ENCODE data around the gene CACNA1B. TPM values are rescaled to one million over a fixed set of nuclear protein-coding genes. Genes with fewer than 3 reads are reported as not detected.
"Not testable (repeated sequence)": the region's sequence is repeated elsewhere in the genome, so short reads cannot be mapped to it uniquely, and the experiment has no call there.

CACNA1B gene
- polyA plus RNA-seq, 4 donors, result under 0.01 to 0.91 (median 0.18) TPM; not detected in 1

GRCh38 chr9:138142528-138143244 is 265.1 kb downstream of the CACNA1B start:
- H3K36me3 ChIP-seq (ENCODE audit: control insufficient read depth in 3 of 3, insufficient read depth in 2 of 3, low read depth in 1 of 3, low read length in 3 of 3); H3K27me3 ChIP-seq (ENCODE audit: control insufficient read depth in 3 of 3, insufficient read depth in 3 of 3, low read length in 3 of 3); DNase-seq; H3K4me1 ChIP-seq (ENCODE audit: control insufficient read depth in 3 of 3, insufficient read depth in 2 of 3, low read depth in 1 of 3, low read length in 2 of 3); H3K9me3 ChIP-seq (ENCODE audit: control insufficient read depth in 2 of 2, insufficient read depth in 1 of 2, low read depth in 1 of 2, low read length in 1 of 2); H3K27ac ChIP-seq (ENCODE audit: low read depth in 1 of 3, low read length in 2 of 3); FAIRE-seq; H3K4me3 ChIP-seq (ENCODE audit: low read depth in 1 of 3, low read length in 3 of 3): not testable (repeated sequence)
- 55 to 70% (median 55%) methylated on average over 11 of the region's 11 CpGs for WGBS, 3 donors

GRCh38 chr9:138143491-138143890 is 265.9 kb downstream of the CACNA1B start:
- not testable (repeated sequence) for FAIRE-seq; H3K9me3 ChIP-seq (ENCODE audit: control insufficient read depth in 2 of 2, insufficient read depth in 1 of 2, low read depth in 1 of 2, low read length in 1 of 2); DNase-seq; H3K36me3 ChIP-seq (ENCODE audit: control insufficient read depth in 3 of 3, insufficient read depth in 2 of 3, low read depth in 1 of 3, low read length in 3 of 3); H3K27me3 ChIP-seq (ENCODE audit: control insufficient read depth in 3 of 3, insufficient read depth in 3 of 3, low read length in 3 of 3); H3K4me3 ChIP-seq (ENCODE audit: low read depth in 1 of 3, low read length in 3 of 3); H3K27ac ChIP-seq (ENCODE audit: low read depth in 1 of 3, low read length in 2 of 3); H3K4me1 ChIP-seq (ENCODE audit: control insufficient read depth in 3 of 3, insufficient read depth in 2 of 3, low read depth in 1 of 3, low read length in 2 of 3)
- WGBS, 3 donors, result 72 to 79% (median 78%) methylated on average over 7 of the region's 7 CpGs

- not testable (repeated sequence) for FAIRE-seq; H3K9me3 ChIP-seq (ENCODE audit: control insufficient read depth in 2 of 2, insufficient read depth in 1 of 2, low read depth in 1 of 2, low read length in 1 of 2); H3K36me3 ChIP-seq (ENCODE audit: control insufficient read depth in 3 of 3, insufficient read depth in 2 of 3, low read depth in 1 of 3, low read length in 3 of 3); H3K4me3 ChIP-seq (ENCODE audit: low read depth in 1 of 3, low read length in 3 of 3); H3K27ac ChIP-seq (ENCODE audit: low read depth in 1 of 3, low read length in 2 of 3); H3K27me3 ChIP-seq (ENCODE audit: control insufficient read depth in 3 of 3, insufficient read depth in 3 of 3, low read length in 3 of 3); H3K4me1 ChIP-seq (ENCODE audit: control insufficient read depth in 3 of 3, insufficient read depth in 2 of 3, low read depth in 1 of 3, low read length in 2 of 3)
- WGBS, 3 donors, result 5 to 18% (median 16%) methylated on average over 8 to 34 of the region's 34 CpGs
- DNase-seq, result peak in 1 of 2 donors; percentile 7
These were observed 270.0 kb downstream of the CACNA1B start for GRCh38 chr9:138147556-138147955.

GRCh38 chr9:138149672-138150656 is 272.4 kb downstream of the CACNA1B start:
- not testable (repeated sequence) for FAIRE-seq; H3K27me3 ChIP-seq (ENCODE audit: control insufficient read depth in 3 of 3, insufficient read depth in 3 of 3, low read length in 3 of 3); H3K36me3 ChIP-seq (ENCODE audit: control insufficient read depth in 3 of 3, insufficient read depth in 2 of 3, low read depth in 1 of 3, low read length in 3 of 3); H3K9me3 ChIP-seq (ENCODE audit: control insufficient read depth in 2 of 2, insufficient read depth in 1 of 2, low read depth in 1 of 2, low read length in 1 of 2); H3K4me1 ChIP-seq (ENCODE audit: control insufficient read depth in 3 of 3, insufficient read depth in 2 of 3, low read depth in 1 of 3, low read length in 2 of 3)
- H3K27ac ChIP-seq (ENCODE audit: low read depth in 1 of 3, low read length in 2 of 3), result peak overlapping the region in 1 of 3 donors; percentile 41
- H3K4me3 ChIP-seq (ENCODE audit: low read depth in 1 of 3, low read length in 3 of 3), result peak overlapping the region; percentile 41 to 67 (median 41)
- 11 to 32% (median 12%) methylated on average over 69 to 81 of the region's 81 CpGs for WGBS, 3 donors
- DNase-seq, result peak; percentile 2 to 16

GRCh38 chr9:138155788-138156187 is 278.2 kb downstream of the CACNA1B start:
- H3K27me3 ChIP-seq (ENCODE audit: control insufficient read depth in 3 of 3, insufficient read depth in 3 of 3, low read length in 3 of 3); H3K36me3 ChIP-seq (ENCODE audit: control insufficient read depth in 3 of 3, insufficient read depth in 2 of 3, low read depth in 1 of 3, low read length in 3 of 3); DNase-seq; H3K4me3 ChIP-seq (ENCODE audit: low read depth in 1 of 3, low read length in 3 of 3); H3K9me3 ChIP-seq (ENCODE audit: control insufficient read depth in 2 of 2, insufficient read depth in 1 of 2, low read depth in 1 of 2, low read length in 1 of 2); H3K27ac ChIP-seq (ENCODE audit: low read depth in 1 of 3, low read length in 2 of 3); FAIRE-seq; H3K4me1 ChIP-seq (ENCODE audit: control insufficient read depth in 3 of 3, insufficient read depth in 2 of 3, low read depth in 1 of 3, low read length in 2 of 3): not testable (repeated sequence)
- WGBS, 3 donors, result 63 to 82% (median 81%) methylated on average over 5 of the region's 5 CpGs

- 9 to 30% (median 25%) methylated on average over 1 of the region's 1 CpG for WGBS, 3 donors
- not testable (repeated sequence) for H3K27me3 ChIP-seq (ENCODE audit: control insufficient read depth in 3 of 3, insufficient read depth in 3 of 3, low read length in 3 of 3); H3K4me3 ChIP-seq (ENCODE audit: low read depth in 1 of 3, low read length in 3 of 3); H3K36me3 ChIP-seq (ENCODE audit: control insufficient read depth in 3 of 3, insufficient read depth in 2 of 3, low read depth in 1 of 3, low read length in 3 of 3); H3K27ac ChIP-seq (ENCODE audit: low read depth in 1 of 3, low read length in 2 of 3); FAIRE-seq; H3K9me3 ChIP-seq (ENCODE audit: control insufficient read depth in 2 of 2, insufficient read depth in 1 of 2, low read depth in 1 of 2, low read length in 1 of 2); H3K4me1 ChIP-seq (ENCODE audit: control insufficient read depth in 3 of 3, insufficient read depth in 2 of 3, low read depth in 1 of 3, low read length in 2 of 3); DNase-seq
These were observed 289.2 kb downstream of the CACNA1B start for GRCh38 chr9:138166793-138167192.
